Measurements from ENCODE around the gene PCNX2. TPM values are rescaled to one million over a fixed set of nuclear protein-coding genes. Genes with fewer than 3 reads are reported as not detected.

Gene PCNX2
- total RNA-seq, 1 experiment from 2014 or later = 9.1 TPM

DNA sequence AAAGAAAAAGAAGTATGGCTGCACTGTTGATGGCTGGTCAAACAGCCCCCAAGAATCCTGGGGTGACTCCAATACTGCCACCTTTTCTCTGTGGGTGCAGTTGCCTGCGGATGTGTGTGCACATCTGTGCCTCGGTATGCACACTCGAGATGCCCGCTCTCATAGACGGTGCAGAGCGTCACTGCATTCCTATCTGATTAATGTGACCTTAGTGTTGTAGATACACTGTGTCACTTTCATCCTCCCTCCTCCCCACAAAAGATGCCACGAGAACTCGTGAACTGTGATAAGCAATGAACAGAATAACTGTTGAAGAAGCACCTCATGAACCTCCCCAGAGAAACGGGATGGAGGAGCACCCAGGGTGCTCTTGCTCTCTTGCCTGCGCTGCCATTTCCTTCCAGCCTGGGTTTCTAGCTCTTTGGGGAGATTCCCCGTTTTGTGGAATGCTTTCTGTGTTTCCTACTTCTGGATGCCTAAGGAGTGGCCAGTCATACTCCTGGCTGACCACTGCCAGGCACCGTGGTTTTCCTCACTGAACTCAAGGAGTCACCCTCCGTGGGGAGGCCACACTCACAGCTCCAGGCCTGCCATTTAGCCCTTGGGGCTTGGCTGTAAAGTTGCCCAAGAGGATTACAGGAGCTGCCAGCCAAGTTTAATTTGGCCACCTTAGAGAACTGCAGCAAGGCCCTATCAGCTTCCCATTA is 313.1 kb downstream of the PCNX2 start:
- Histone ChIP-seq H3K4me3 (ENCODE audit: low read depth, low read length, poor library complexity, severe bottlenecking) (no peak overlapping the region), H3K27ac (ENCODE audit: low read depth, low read length, poor library complexity, severe bottlenecking) (no peak overlapping the region), H3K27me3 (replicated peaks; ENCODE audit: insufficient read depth, low read depth, low read length, poor library complexity) (no peaks in the 10 kb centered on the region), H3K4me1 (ENCODE audit: insufficient read depth, low read length, poor library complexity, severe bottlenecking) (peaks cover 7% of the 10 kb centered on the region), H3K36me3 (ENCODE audit: insufficient read depth, low read length, poor library complexity, severe bottlenecking) (no peaks in the 10 kb centered on the region), H3K9me3 (ENCODE audit: low read depth, low read length, poor library complexity, severe bottlenecking) (no peaks in the 10 kb centered on the region)
- no peak for TF ChIP-seq CTCF (conservative IDR thresholded peaks at IDR 0.05; ENCODE audit: low read depth, low read length)
- no peak for TF ChIP-seq EZH2 (IDR thresholded peaks at IDR 0.05; ENCODE audit: borderline replicate concordance, low read depth, low read length, poor library complexity, severe bottlenecking)
- BruUV-seq (replicated peaks) = no TSS peak
- no peak for DNase-seq (ENCODE audit: low spot score)
- CTCF ChIA-PET = no interaction called here
- POLR2A ChIA-PET (ENCODE audit: low non-redundant PET) = no interaction called here
- intact Hi-C loops (cut with micrococcal nuclease; ENCODE audit: unreplicated experiment) = no loop called here

- TF ChIP-seq CTCF (conservative IDR thresholded peaks at IDR 0.05; ENCODE audit: low read depth, low read length) = no peak
- no peak for TF ChIP-seq EZH2 (IDR thresholded peaks at IDR 0.05; ENCODE audit: borderline replicate concordance, low read depth, low read length, poor library complexity, severe bottlenecking)
- Histone ChIP-seq H3K27ac (ENCODE audit: low read depth, low read length, poor library complexity, severe bottlenecking) (no peak overlapping the region), H3K9me3 (ENCODE audit: low read depth, low read length, poor library complexity, severe bottlenecking) (no peaks in the 10 kb centered on the region), H3K4me3 (ENCODE audit: low read depth, low read length, poor library complexity, severe bottlenecking) (no peak overlapping the region), H3K36me3 (ENCODE audit: insufficient read depth, low read length, poor library complexity, severe bottlenecking) (no peaks in the 10 kb centered on the region), H3K27me3 (replicated peaks; ENCODE audit: insufficient read depth, low read depth, low read length, poor library complexity) (no peaks in the 10 kb centered on the region), H3K4me1 (ENCODE audit: insufficient read depth, low read length, poor library complexity, severe bottlenecking) (peaks cover 7% of the 10 kb centered on the region)
- no peak for DNase-seq (ENCODE audit: low spot score)
- POLR2A ChIA-PET (ENCODE audit: low non-redundant PET) = no interaction called here
- intact Hi-C loops (cut with micrococcal nuclease; ENCODE audit: unreplicated experiment) = no loop called here
- CTCF ChIA-PET = no interaction called here
- no TSS peak for BruUV-seq (replicated peaks)
Measured at GRCh38 chr1:232980986-232981560, 314.5 kb downstream of the PCNX2 start.

- H3K27me3 ChIP-seq (replicated peaks; ENCODE audit: insufficient read depth, low read depth, low read length, poor library complexity) = no peaks in the 10 kb centered on the region
- TF ChIP-seq CTCF (conservative IDR thresholded peaks at IDR 0.05; ENCODE audit: low read depth, low read length) (no peak), EZH2 (IDR thresholded peaks at IDR 0.05; ENCODE audit: borderline replicate concordance, low read depth, low read length, poor library complexity, severe bottlenecking) (no peak)
- H3K4me3 ChIP-seq (ENCODE audit: low read depth, low read length, poor library complexity, severe bottlenecking) = no peak overlapping the region
- no peaks in the 10 kb centered on the region for H3K36me3 ChIP-seq (ENCODE audit: insufficient read depth, low read length, poor library complexity, severe bottlenecking)
- no peak overlapping the region for H3K27ac ChIP-seq (ENCODE audit: low read depth, low read length, poor library complexity, severe bottlenecking)
- no peaks in the 10 kb centered on the region for H3K9me3 ChIP-seq (ENCODE audit: low read depth, low read length, poor library complexity, severe bottlenecking)
- intact Hi-C loops (cut with micrococcal nuclease; ENCODE audit: unreplicated experiment) = no loop called here
- H3K4me1 ChIP-seq (ENCODE audit: insufficient read depth, low read length, poor library complexity, severe bottlenecking) = peaks cover 7% of the 10 kb centered on the region
- ChIA-PET CTCF (no interaction called here), POLR2A (ENCODE audit: low non-redundant PET) (no interaction called here)
- no peak for DNase-seq (ENCODE audit: low spot score)
- BruUV-seq (replicated peaks) = no TSS peak
Measured at GRCh38 chr1:232980355-232980978, 315.1 kb downstream of the PCNX2 start.
